ENCODE results near the gene ZNF181. TPM values are rescaled to one million over a fixed set of nuclear protein-coding genes. Genes with fewer than 3 reads are reported as not detected.

The ZNF181 gene
- total RNA-seq, 1 donor from 2014 or later = 7.3 TPM

DNA sequence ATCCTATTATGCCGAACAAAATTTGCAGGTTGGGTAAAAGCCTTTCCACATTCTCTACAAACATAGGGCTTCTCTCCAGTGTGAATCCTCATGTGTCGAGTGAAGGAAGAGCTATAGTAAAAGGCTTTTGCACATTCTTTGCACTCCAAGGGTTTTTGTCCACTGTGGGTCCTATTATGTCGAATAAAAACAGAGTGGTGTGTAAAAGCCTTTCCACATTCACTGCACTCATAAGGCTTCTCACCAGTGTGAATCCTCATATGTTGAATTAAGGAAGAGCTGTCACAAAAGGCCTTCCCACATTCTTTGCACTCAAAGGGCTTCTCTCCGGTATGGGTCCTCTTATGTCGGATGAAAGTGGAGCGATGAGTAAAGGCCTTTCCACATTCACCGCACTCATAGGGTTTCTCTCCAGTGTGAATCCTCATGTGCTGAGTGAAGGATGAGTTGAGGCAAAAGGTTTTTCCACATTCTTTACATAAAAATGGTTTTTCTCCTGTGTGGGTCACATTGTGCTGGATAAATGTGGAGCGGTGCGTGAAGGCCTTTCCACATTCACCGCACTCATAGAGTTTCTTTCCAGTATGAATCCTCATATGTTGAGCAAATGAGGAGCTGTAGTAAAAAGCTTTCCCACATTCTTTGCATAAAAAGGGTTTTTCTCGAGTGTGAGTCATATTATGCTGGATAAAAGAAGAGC, 25.3 kb downstream of the ZNF181 start:
- Mint-ChIP-seq H3K27me3 (ENCODE audit: low read depth) (no peaks in the 10 kb centered on the region), H3K4me3 (no peak overlapping the region), H3K9me3 (peaks cover 81% of the 10 kb centered on the region), H3K27ac (no peak overlapping the region), H3K36me3 (peaks cover 73% of the 10 kb centered on the region), H3K4me1 (no peaks in the 10 kb centered on the region)
- TF ChIP-seq, protein P1, sequence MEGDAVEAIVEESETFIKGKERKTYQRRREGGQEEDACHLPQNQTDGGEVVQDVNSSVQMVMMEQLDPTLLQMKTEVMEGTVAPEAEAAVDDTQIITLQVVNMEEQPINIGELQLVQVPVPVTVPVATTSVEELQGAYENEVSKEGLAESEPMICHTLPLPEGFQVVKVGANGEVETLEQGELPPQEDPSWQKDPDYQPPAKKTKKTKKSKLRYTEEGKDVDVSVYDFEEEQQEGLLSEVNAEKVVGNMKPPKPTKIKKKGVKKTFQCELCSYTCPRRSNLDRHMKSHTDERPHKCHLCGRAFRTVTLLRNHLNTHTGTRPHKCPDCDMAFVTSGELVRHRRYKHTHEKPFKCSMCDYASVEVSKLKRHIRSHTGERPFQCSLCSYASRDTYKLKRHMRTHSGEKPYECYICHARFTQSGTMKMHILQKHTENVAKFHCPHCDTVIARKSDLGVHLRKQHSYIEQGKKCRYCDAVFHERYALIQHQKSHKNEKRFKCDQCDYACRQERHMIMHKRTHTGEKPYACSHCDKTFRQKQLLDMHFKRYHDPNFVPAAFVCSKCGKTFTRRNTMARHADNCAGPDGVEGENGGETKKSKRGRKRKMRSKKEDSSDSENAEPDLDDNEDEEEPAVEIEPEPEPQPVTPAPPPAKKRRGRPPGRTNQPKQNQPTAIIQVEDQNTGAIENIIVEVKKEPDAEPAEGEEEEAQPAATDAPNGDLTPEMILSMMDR (IDR thresholded peaks at IDR 0.05; ENCODE audit: unreplicated experiment) = no peak
- DNase-seq (ENCODE audit: low spot score in 2 of 2, unreplicated experiment in 2 of 2) = no peak

DNA sequence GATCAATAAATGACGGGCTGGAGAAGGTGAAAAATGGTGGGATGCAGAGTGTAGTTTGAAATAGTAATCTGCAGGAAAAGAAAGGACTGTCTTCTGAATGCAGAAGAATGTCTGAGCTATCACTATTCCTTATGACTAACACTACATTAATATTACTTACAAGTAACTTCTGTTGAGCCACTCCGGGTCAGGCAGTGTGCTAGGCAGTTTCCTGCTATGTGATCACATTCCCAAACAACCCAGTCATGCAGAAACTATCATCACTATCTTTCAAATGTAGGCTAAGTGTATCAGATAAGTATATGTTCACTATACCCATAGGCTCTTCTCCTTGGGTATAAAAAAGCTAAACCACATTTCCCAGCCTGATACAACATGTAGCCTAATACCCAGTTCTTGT, 32.3 kb downstream of the ZNF181 start:
- TF ChIP-seq, protein P1 (IDR thresholded peaks at IDR 0.05; ENCODE audit: unreplicated experiment) = no peak
- Mint-ChIP-seq H3K36me3 (peaks cover 77% of the 10 kb centered on the region), H3K4me1 (peaks cover 3% of the 10 kb centered on the region), H3K27me3 (ENCODE audit: low read depth) (no peaks in the 10 kb centered on the region), H3K9me3 (peaks cover 49% of the 10 kb centered on the region), H3K27ac (no peak overlapping the region), H3K4me3 (no peak overlapping the region)
- DNase-seq (ENCODE audit: low spot score in 2 of 2, unreplicated experiment in 2 of 2) = no peak

DNA sequence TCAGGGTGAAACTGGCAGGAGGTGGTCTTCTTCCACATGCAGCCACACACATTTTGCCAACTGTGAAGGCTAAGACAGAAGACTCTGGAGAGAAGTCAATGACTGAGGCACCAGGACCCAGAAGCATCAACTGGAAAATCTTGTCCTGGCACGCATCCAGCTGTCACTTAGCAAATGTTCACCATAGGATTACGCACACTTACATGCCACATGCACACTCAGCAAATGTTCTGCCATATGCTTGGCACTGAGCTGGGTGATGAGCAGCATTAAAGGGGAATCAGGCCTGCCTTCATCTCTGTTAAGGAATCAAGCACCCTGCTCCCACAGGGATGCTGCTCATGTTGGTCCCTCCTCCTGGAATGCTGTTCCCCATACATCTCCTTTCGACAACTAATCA, 33.9 kb downstream of the ZNF181 start:
- no peaks in the 10 kb centered on the region for H3K27me3 Mint-ChIP-seq (ENCODE audit: low read depth)
- H3K27ac Mint-ChIP-seq = no peak overlapping the region
- peaks cover 14% of the 10 kb centered on the region for H3K4me1 Mint-ChIP-seq
- H3K9me3 Mint-ChIP-seq = peaks cover 34% of the 10 kb centered on the region
- no peak for DNase-seq (ENCODE audit: low spot score in 2 of 2, unreplicated experiment in 2 of 2)
- TF ChIP-seq, protein P1 (IDR thresholded peaks at IDR 0.05; ENCODE audit: unreplicated experiment) = no peak
- H3K4me3 Mint-ChIP-seq = no peak overlapping the region
- H3K36me3 Mint-ChIP-seq = peaks cover 62% of the 10 kb centered on the region

DNA sequence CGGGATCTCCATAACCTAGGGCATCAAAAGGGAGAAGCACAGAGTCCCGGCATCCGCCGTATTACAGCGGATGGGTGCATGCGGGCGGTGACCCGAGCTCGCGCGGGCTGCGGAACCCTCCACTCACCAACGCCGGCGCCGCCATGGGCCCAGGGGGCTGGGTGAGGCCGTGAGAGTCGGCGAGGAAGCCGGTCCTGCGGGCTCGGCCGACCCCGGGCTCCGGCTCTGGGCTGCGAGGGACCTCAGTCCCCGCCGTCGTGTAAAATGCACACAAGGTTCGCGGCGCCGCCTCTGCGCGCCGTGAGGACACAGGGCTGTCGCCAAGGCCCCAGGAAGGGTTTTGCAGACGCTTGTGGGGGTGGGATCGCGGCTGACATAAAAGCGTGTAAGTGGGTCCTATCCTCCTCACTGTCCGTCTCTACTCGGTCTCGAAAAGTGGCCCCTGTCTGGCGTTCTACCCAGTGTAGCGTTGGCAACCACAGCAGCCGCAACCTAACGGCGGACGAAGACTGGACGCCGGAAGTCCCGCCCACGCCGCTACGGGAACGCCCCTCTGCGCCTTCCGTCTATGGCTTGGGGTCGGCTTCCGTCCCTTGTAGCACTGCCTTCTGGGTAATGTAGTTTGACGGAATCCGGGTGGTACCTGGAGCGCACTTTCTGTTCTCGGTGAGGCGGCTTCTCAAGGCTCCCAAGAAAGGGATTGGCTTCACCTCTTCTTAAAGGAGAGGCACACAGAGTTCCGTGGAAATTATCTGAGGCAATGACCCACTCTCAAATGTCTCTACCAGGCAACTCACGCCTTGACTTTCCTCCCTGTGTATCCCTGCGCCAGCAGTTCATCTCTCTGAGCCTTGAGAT, 38.9 kb downstream of the ZNF181 start, which contains the start of gene ZNF599:
TSS of gene ZNF599 (minus strand) at position 519 of the 858 bp plus-strand sequence. CDS start at position 145, 374 bp downstream.
- Mint-ChIP-seq H3K36me3 (peaks cover 17% of the 10 kb centered on the region), H3K9me3 (peaks cover 19% of the 10 kb centered on the region), H3K4me3 (peak within 1 kb of the TSS; percentile 92), H3K27me3 (ENCODE audit: low read depth) (peaks cover 13% of the 10 kb centered on the region), H3K27ac (peak within 1 kb of the TSS; percentile 92), H3K4me1 (peaks cover 14% of the 10 kb centered on the region)
- TF ChIP-seq, protein P1 (IDR thresholded peaks at IDR 0.05; ENCODE audit: unreplicated experiment) = no peak
- peak; percentile 80 to 87 for DNase-seq (ENCODE audit: low spot score in 2 of 2, unreplicated experiment in 2 of 2)

DNA sequence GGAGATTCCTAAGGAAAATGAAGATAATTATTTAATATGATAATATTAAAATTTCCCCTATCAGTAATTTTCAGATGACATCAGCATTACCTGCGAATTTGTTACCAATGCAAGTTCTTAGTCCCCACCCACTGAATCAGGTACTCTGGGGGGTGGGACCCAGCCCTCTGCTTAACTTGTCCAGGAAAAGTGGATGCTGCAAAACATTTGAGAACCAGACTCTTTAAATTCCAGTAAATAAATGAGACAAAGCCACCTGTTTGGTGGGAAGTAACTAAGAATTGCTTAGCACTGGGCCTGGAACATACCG, 39.5 kb downstream of the ZNF181 start:
- no peak for DNase-seq (ENCODE audit: low spot score in 2 of 2, unreplicated experiment in 2 of 2)
- Mint-ChIP-seq H3K36me3 (peaks cover 11% of the 10 kb centered on the region), H3K27me3 (ENCODE audit: low read depth) (peaks cover 13% of the 10 kb centered on the region), H3K4me1 (peaks cover 14% of the 10 kb centered on the region), H3K4me3 (peak overlapping the region; percentile 92), H3K27ac (no peak overlapping the region), H3K9me3 (peaks cover 24% of the 10 kb centered on the region)
- TF ChIP-seq, protein P1 (IDR thresholded peaks at IDR 0.05; ENCODE audit: unreplicated experiment) = no peak

Data from mesothelial cell of epicardium (in vitro differentiated cells).